ENCODE measurements around the gene GSTO1. TPM values are rescaled to one million over a fixed set of nuclear protein-coding genes. Genes with fewer than 3 reads are reported as not detected.

Gene GSTO1
- total and polyA plus RNA-seq, 9 of the 15 experiments (the other 6 are each of a cell fraction or from before 2014, with no cell fraction given), result 136 to 592 (median 237) TPM

GRCh38 chr10:104253106-104253505, 1.6 kb upstream of the GSTO1 start (continued):
- TF ChIP-seq, protein P1, sequence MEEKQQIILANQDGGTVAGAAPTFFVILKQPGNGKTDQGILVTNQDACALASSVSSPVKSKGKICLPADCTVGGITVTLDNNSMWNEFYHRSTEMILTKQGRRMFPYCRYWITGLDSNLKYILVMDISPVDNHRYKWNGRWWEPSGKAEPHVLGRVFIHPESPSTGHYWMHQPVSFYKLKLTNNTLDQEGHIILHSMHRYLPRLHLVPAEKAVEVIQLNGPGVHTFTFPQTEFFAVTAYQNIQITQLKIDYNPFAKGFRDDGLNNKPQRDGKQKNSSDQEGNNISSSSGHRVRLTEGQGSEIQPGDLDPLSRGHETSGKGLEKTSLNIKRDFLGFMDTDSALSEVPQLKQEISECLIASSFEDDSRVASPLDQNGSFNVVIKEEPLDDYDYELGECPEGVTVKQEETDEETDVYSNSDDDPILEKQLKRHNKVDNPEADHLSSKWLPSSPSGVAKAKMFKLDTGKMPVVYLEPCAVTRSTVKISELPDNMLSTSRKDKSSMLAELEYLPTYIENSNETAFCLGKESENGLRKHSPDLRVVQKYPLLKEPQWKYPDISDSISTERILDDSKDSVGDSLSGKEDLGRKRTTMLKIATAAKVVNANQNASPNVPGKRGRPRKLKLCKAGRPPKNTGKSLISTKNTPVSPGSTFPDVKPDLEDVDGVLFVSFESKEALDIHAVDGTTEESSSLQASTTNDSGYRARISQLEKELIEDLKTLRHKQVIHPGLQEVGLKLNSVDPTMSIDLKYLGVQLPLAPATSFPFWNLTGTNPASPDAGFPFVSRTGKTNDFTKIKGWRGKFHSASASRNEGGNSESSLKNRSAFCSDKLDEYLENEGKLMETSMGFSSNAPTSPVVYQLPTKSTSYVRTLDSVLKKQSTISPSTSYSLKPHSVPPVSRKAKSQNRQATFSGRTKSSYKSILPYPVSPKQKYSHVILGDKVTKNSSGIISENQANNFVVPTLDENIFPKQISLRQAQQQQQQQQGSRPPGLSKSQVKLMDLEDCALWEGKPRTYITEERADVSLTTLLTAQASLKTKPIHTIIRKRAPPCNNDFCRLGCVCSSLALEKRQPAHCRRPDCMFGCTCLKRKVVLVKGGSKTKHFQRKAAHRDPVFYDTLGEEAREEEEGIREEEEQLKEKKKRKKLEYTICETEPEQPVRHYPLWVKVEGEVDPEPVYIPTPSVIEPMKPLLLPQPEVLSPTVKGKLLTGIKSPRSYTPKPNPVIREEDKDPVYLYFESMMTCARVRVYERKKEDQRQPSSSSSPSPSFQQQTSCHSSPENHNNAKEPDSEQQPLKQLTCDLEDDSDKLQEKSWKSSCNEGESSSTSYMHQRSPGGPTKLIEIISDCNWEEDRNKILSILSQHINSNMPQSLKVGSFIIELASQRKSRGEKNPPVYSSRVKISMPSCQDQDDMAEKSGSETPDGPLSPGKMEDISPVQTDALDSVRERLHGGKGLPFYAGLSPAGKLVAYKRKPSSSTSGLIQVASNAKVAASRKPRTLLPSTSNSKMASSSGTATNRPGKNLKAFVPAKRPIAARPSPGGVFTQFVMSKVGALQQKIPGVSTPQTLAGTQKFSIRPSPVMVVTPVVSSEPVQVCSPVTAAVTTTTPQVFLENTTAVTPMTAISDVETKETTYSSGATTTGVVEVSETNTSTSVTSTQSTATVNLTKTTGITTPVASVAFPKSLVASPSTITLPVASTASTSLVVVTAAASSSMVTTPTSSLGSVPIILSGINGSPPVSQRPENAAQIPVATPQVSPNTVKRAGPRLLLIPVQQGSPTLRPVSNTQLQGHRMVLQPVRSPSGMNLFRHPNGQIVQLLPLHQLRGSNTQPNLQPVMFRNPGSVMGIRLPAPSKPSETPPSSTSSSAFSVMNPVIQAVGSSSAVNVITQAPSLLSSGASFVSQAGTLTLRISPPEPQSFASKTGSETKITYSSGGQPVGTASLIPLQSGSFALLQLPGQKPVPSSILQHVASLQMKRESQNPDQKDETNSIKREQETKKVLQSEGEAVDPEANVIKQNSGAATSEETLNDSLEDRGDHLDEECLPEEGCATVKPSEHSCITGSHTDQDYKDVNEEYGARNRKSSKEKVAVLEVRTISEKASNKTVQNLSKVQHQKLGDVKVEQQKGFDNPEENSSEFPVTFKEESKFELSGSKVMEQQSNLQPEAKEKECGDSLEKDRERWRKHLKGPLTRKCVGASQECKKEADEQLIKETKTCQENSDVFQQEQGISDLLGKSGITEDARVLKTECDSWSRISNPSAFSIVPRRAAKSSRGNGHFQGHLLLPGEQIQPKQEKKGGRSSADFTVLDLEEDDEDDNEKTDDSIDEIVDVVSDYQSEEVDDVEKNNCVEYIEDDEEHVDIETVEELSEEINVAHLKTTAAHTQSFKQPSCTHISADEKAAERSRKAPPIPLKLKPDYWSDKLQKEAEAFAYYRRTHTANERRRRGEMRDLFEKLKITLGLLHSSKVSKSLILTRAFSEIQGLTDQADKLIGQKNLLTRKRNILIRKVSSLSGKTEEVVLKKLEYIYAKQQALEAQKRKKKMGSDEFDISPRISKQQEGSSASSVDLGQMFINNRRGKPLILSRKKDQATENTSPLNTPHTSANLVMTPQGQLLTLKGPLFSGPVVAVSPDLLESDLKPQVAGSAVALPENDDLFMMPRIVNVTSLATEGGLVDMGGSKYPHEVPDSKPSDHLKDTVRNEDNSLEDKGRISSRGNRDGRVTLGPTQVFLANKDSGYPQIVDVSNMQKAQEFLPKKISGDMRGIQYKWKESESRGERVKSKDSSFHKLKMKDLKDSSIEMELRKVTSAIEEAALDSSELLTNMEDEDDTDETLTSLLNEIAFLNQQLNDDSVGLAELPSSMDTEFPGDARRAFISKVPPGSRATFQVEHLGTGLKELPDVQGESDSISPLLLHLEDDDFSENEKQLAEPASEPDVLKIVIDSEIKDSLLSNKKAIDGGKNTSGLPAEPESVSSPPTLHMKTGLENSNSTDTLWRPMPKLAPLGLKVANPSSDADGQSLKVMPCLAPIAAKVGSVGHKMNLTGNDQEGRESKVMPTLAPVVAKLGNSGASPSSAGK (IDR thresholded peaks at IDR 0.05), result no peak
- TF ChIP-seq LEF1 (IDR thresholded peaks at IDR 0.05) (peak; percentile 73; the same call in 1 of the 2 replicates), CCNT2 (IDR thresholded peaks at IDR 0.05; ENCODE audit: borderline replicate concordance, extremely low read depth, insufficient read length, low read depth, low read length) (peak; percentile 58), HDAC1 (IDR thresholded peaks at IDR 0.05) (peak in 1 of 2 experiments; percentile 51; a peak in 1 of 4 replicates), VEZF1 (CRISPR knock-in tag; IDR thresholded peaks at IDR 0.05) (peak; percentile 41), DPF2 (IDR thresholded peaks at IDR 0.05) (peak; percentile 90), TCF3 (CRISPR knock-in tag; IDR thresholded peaks at IDR 0.05) (peak; percentile 71), ZNF740 (CRISPR knock-in tag; IDR thresholded peaks at IDR 0.05) (no peak), ZNF740 (tag; IDR thresholded peaks at IDR 0.05) (peak in 1 of 2 experiments; percentile 53; a peak in 1 of 4 replicates), NFIC (IDR thresholded peaks at IDR 0.05) (peak; percentile 69)
- TF ChIP-seq, protein P2, sequence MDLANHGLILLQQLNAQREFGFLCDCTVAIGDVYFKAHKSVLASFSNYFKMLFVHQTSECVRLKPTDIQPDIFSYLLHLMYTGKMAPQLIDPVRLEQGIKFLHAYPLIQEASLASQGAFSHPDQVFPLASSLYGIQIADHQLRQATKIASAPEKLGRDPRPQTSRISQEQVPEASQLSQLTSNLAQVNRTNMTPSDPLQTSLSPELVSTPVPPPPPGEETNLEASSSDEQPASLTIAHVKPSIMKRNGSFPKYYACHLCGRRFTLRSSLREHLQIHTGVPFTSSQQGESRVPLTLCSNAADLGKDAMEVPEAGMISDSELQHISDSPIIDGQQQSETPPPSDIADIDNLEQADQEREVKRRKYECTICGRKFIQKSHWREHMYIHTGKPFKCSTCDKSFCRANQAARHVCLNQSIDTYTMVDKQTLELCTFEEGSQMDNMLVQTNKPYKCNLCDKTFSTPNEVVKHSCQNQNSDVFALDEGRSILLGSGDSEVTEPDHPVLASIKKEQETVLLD (IDR thresholded peaks at IDR 0.05), result no peak
